ENCODE measurements around the gene KCNQ5. TPM values are rescaled to one million over a fixed set of nuclear protein-coding genes. Genes with fewer than 3 reads are reported as not detected.

Gene KCNQ5
- total RNA-seq, 1 donor from 2014 or later = 0.08 TPM

GRCh38 chr6:72940265-72940664, 318.4 kb downstream of the KCNQ5 start:
- Mint-ChIP-seq H3K4me1 (ENCODE audit: unreplicated experiment) (no peaks in the 10 kb centered on the region), H3K9me3 (ENCODE audit: unreplicated experiment) (no peaks in the 10 kb centered on the region), H3K36me3 (ENCODE audit: low read depth, unreplicated experiment) (no peaks in the 10 kb centered on the region), H3K27me3 (ENCODE audit: unreplicated experiment) (no peaks in the 10 kb centered on the region), H3K27ac (ENCODE audit: unreplicated experiment) (no peak overlapping the region), H3K4me3 (ENCODE audit: unreplicated experiment) (no peak overlapping the region)
- TF ChIP-seq CTCF (IDR thresholded peaks at IDR 0.05; ENCODE audit: unreplicated experiment) = no peak
- no peak for DNase-seq (ENCODE audit: low spot score)

GRCh38 chr6:72941263-72941662, 319.4 kb downstream of the KCNQ5 start:
- Mint-ChIP-seq H3K36me3 (ENCODE audit: low read depth, unreplicated experiment) (no peaks in the 10 kb centered on the region), H3K4me3 (ENCODE audit: unreplicated experiment) (no peak overlapping the region), H3K4me1 (ENCODE audit: unreplicated experiment) (no peaks in the 10 kb centered on the region), H3K27ac (ENCODE audit: unreplicated experiment) (no peak overlapping the region), H3K27me3 (ENCODE audit: unreplicated experiment) (no peaks in the 10 kb centered on the region), H3K9me3 (ENCODE audit: unreplicated experiment) (no peaks in the 10 kb centered on the region)
- no peak for TF ChIP-seq CTCF (IDR thresholded peaks at IDR 0.05; ENCODE audit: unreplicated experiment)
- DNase-seq (ENCODE audit: low spot score) = no peak

GRCh38 chr6:72941751-72942150, 319.9 kb downstream of the KCNQ5 start:
- no peaks in the 10 kb centered on the region for H3K36me3 Mint-ChIP-seq (ENCODE audit: low read depth, unreplicated experiment)
- DNase-seq (ENCODE audit: low spot score) = no peak
- H3K27me3 Mint-ChIP-seq (ENCODE audit: unreplicated experiment) = no peaks in the 10 kb centered on the region
- H3K4me1 Mint-ChIP-seq (ENCODE audit: unreplicated experiment) = no peaks in the 10 kb centered on the region
- H3K27ac Mint-ChIP-seq (ENCODE audit: unreplicated experiment) = no peak overlapping the region
- H3K9me3 Mint-ChIP-seq (ENCODE audit: unreplicated experiment) = no peaks in the 10 kb centered on the region
- no peak for TF ChIP-seq CTCF (IDR thresholded peaks at IDR 0.05; ENCODE audit: unreplicated experiment)
- no peak overlapping the region for H3K4me3 Mint-ChIP-seq (ENCODE audit: unreplicated experiment)

GRCh38 chr6:72943699-72944098, 321.8 kb downstream of the KCNQ5 start:
- no peaks in the 10 kb centered on the region for H3K27me3 Mint-ChIP-seq (ENCODE audit: unreplicated experiment)

GRCh38 chr6:72944660-72945059, 322.8 kb downstream of the KCNQ5 start:
- DNase-seq (ENCODE audit: low spot score) = no peak
- Mint-ChIP-seq H3K9me3 (ENCODE audit: unreplicated experiment) (no peaks in the 10 kb centered on the region), H3K36me3 (ENCODE audit: low read depth, unreplicated experiment) (no peaks in the 10 kb centered on the region), H3K4me1 (ENCODE audit: unreplicated experiment) (no peaks in the 10 kb centered on the region), H3K27ac (ENCODE audit: unreplicated experiment) (no peak overlapping the region), H3K27me3 (ENCODE audit: unreplicated experiment) (no peaks in the 10 kb centered on the region), H3K4me3 (ENCODE audit: unreplicated experiment) (no peak overlapping the region)
- TF ChIP-seq CTCF (IDR thresholded peaks at IDR 0.05; ENCODE audit: unreplicated experiment) = no peak

More at GRCh38 chr6:72943699-72944098, 321.8 kb downstream of the KCNQ5 start:
- DNase-seq (ENCODE audit: low spot score) = no peak
- H3K4me3 Mint-ChIP-seq (ENCODE audit: unreplicated experiment) = no peak overlapping the region
- no peaks in the 10 kb centered on the region for H3K9me3 Mint-ChIP-seq (ENCODE audit: unreplicated experiment)
- TF ChIP-seq CTCF (IDR thresholded peaks at IDR 0.05; ENCODE audit: unreplicated experiment) = no peak
- no peak overlapping the region for H3K27ac Mint-ChIP-seq (ENCODE audit: unreplicated experiment)
- H3K36me3 Mint-ChIP-seq (ENCODE audit: low read depth, unreplicated experiment) = no peaks in the 10 kb centered on the region
- H3K4me1 Mint-ChIP-seq (ENCODE audit: unreplicated experiment) = no peaks in the 10 kb centered on the region

Measured in endothelial cell (in vitro differentiated cells).